Panc1 (cell line): ENCODE data around the gene LYST.

ENCODE experiments used
- POLR2AphosphoS5 ChIP-seq: IDR thresholded peaks from 2 replicates; pipeline ENCODE4 v1.6.1; 2012; ENCODE audit warnings: mild to moderate bottlenecking, low read depth, low read length, moderate library complexity
- SIN3A ChIP-seq: IDR thresholded peaks from 2 replicates; pipeline ENCODE4 v1.6.1; 2012; ENCODE audit warnings: low read depth, mild to moderate bottlenecking, low read length, moderate library complexity, borderline replicate concordance; ENCODE audit not compliant: insufficient read depth
- TF ChIP-seq, protein P1 (sequence below): fragments of 450-650 bp; IDR thresholded peaks from 2 replicates; pipeline ENCODE4 v1.5.1; 2017; ENCODE audit warnings: mild to moderate bottlenecking
- TF ChIP-seq, protein P2 (sequence below), 2 experiments: IDR thresholded peaks; 2 replicates each; pipeline ENCODE4 v1.6.1; 2011 to 2012; ENCODE audit warnings: low read depth in 2 of 2, control low read depth in 1 of 2, low read length in 1 of 2, mild to moderate bottlenecking in 1 of 2, moderate library complexity in 1 of 2; ENCODE audit not compliant: insufficient read depth in 1 of 2

DNA sequence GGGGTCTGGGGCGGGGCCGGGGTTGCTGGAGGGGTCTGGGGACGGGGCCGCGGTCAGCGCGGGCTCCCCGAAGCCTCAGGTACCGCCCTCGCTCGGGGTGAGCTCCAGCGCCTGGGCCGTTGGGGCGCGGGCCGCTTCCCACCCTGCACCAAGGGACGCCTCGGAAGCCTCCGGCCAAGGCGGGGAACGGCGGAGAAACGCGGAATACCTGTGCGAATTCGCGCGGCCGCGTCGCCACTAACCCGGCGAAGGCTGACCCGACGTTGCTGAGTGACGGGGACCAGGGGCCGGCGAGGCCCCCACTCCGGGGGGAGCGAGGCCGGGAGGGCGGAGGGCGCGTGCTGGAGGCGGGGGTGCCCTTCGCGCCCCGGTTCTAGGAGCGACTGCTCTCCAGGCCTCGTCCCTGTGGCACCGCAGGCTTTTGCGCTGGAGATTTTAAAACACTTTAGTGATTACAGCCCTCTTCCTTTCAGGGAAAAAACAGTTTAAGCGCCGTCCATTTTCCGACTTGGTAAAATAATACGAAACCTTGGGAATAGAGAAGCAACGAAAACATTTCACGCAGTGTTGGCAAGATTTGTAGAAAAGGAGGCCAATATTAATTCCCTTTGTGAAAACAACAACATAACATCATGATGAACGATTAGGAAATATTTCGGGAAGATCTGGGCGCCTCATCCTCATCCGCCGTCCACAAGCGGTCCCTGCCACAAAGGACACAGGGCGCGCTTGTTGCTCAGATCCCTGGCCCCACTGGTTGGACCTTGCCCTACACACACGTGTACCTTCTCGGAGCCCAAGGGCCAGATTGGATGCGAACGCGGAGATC, 216.2 kb downstream of the LYST start:
- TF ChIP-seq, protein P1, sequence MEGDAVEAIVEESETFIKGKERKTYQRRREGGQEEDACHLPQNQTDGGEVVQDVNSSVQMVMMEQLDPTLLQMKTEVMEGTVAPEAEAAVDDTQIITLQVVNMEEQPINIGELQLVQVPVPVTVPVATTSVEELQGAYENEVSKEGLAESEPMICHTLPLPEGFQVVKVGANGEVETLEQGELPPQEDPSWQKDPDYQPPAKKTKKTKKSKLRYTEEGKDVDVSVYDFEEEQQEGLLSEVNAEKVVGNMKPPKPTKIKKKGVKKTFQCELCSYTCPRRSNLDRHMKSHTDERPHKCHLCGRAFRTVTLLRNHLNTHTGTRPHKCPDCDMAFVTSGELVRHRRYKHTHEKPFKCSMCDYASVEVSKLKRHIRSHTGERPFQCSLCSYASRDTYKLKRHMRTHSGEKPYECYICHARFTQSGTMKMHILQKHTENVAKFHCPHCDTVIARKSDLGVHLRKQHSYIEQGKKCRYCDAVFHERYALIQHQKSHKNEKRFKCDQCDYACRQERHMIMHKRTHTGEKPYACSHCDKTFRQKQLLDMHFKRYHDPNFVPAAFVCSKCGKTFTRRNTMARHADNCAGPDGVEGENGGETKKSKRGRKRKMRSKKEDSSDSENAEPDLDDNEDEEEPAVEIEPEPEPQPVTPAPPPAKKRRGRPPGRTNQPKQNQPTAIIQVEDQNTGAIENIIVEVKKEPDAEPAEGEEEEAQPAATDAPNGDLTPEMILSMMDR: no peak
- TF ChIP-seq SIN3A (no peak), POLR2AphosphoS5 (no peak)
- TF ChIP-seq, protein P2, sequence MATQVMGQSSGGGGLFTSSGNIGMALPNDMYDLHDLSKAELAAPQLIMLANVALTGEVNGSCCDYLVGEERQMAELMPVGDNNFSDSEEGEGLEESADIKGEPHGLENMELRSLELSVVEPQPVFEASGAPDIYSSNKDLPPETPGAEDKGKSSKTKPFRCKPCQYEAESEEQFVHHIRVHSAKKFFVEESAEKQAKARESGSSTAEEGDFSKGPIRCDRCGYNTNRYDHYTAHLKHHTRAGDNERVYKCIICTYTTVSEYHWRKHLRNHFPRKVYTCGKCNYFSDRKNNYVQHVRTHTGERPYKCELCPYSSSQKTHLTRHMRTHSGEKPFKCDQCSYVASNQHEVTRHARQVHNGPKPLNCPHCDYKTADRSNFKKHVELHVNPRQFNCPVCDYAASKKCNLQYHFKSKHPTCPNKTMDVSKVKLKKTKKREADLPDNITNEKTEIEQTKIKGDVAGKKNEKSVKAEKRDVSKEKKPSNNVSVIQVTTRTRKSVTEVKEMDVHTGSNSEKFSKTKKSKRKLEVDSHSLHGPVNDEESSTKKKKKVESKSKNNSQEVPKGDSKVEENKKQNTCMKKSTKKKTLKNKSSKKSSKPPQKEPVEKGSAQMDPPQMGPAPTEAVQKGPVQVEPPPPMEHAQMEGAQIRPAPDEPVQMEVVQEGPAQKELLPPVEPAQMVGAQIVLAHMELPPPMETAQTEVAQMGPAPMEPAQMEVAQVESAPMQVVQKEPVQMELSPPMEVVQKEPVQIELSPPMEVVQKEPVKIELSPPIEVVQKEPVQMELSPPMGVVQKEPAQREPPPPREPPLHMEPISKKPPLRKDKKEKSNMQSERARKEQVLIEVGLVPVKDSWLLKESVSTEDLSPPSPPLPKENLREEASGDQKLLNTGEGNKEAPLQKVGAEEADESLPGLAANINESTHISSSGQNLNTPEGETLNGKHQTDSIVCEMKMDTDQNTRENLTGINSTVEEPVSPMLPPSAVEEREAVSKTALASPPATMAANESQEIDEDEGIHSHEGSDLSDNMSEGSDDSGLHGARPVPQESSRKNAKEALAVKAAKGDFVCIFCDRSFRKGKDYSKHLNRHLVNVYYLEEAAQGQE (IDR thresholded peaks at IDR 0.05; ENCODE audit: insufficient read depth in 1 of 2, low read depth in 2 of 2, low read length in 1 of 2): no peak
